ENCODE results near the gene SEMA5A. TPM values are rescaled to one million over a fixed set of nuclear protein-coding genes. Genes with fewer than 3 reads are reported as not detected.

SEMA5A gene
- total and polyA plus RNA-seq, 2 donors (not counting 1 experiment from before 2014, with no cell fraction given), result not detected

- Histone ChIP-seq H3K79me2 (ENCODE audit: control insufficient read depth, insufficient read depth, low read length) (no peaks in the 10 kb centered on the region), H3K36me3 (replicated peaks in 1 of 2; ENCODE audit: control extremely low read depth in 1 of 2, control insufficient read depth in 1 of 2, extremely low read depth in 1 of 2, insufficient read depth in 2 of 2, low read length in 1 of 2) (no peaks in the 10 kb centered on the region), H3K4me2 (replicated peaks; ENCODE audit: low read depth, low read length, poor library complexity, severe bottlenecking) (peak overlapping the region; percentile 50), H3K27me3 (replicated peaks in 1 of 4; ENCODE audit: control extremely low read depth in 1 of 4, control insufficient read depth in 3 of 4, insufficient read depth in 4 of 4, low read length in 3 of 4) (peaks cover 0 to 32% (median 16%) of the 10 kb centered on the region in 4 experiments), H2AFZ (ENCODE audit: insufficient read depth, low read depth, low read length, poor library complexity, severe bottlenecking) (no peak overlapping the region), H3K4me3 (ENCODE audit: control extremely low read depth in 1 of 5, extremely low read depth in 1 of 5, insufficient read depth in 1 of 5, low read depth in 2 of 5, low read length in 4 of 5) (no peak overlapping the region), H3K9ac (ENCODE audit: low read length) (no peak overlapping the region), H3K9me3 (ENCODE audit: control extremely low read depth in 1 of 3, control insufficient read depth in 2 of 3, insufficient read depth in 1 of 3, low read length in 2 of 3) (peaks cover 0 to 18% (median 0%) of the 10 kb centered on the region in 3 donors), H3K4me1 (ENCODE audit: control insufficient read depth in 2 of 2, insufficient read depth in 2 of 2, low read length in 2 of 2) (peaks cover 11 to 17% of the 10 kb centered on the region in 2 donors), H3K27ac (ENCODE audit: low read length in 2 of 2) (no peak overlapping the region), H4K20me1 (ENCODE audit: control insufficient read depth, insufficient read depth, low read length, poor library complexity, severe bottlenecking) (no peaks in the 10 kb centered on the region)
- peak; percentile 7 for DNase-seq
- CTCF ChIA-PET, result interaction anchor here (1.1 kb wide), 1 partner anchor 1616 kb away, joined by 3 read pairs; no protein-coding TSS in a partner anchor
- Mint-ChIP-seq H3K27me3 (peaks cover 20% of the 10 kb centered on the region), H3K4me3 (peak overlapping the region; percentile 15), H3K27ac (no peak overlapping the region), H3K9me3 (ENCODE audit: insufficient read depth) (no peaks in the 10 kb centered on the region), H3K4me1 (peaks cover 10% of the 10 kb centered on the region)
- 7% methylated on average over 45 of the region's 45 CpGs for WGBS (ENCODE audit: insufficient coverage)
- TF ChIP-seq EZH2 (IDR thresholded peaks at IDR 0.05; ENCODE audit: borderline replicate concordance, insufficient read depth, low read depth, low read length, poor library complexity, severe bottlenecking), result no peak
- TF ChIP-seq CTCF (IDR thresholded peaks at IDR 0.05), result peak; percentile 43
- ATAC-seq (ENCODE audit: low read depth), result no peak
- POLR2A ChIA-PET, result no interaction called here
- intact Hi-C loops (cut with micrococcal nuclease), result no loop called here
Observed at GRCh38 chr5:9544502-9545135, 1.3 kb downstream of the SEMA5A start.

GRCh38 chr5:9544056-9544455 is 1.8 kb downstream of the SEMA5A start:
- H3K79me2 ChIP-seq (ENCODE audit: control insufficient read depth, insufficient read depth, low read length), result no peaks in the 10 kb centered on the region
- H3K4me3 ChIP-seq (ENCODE audit: control extremely low read depth in 1 of 5, extremely low read depth in 1 of 5, insufficient read depth in 1 of 5, low read depth in 2 of 5, low read length in 4 of 5), result no peak overlapping the region
- intact Hi-C loops (cut with micrococcal nuclease), result no loop called here
- H3K36me3 ChIP-seq (replicated peaks in 1 of 2; ENCODE audit: control extremely low read depth in 1 of 2, control insufficient read depth in 1 of 2, extremely low read depth in 1 of 2, insufficient read depth in 2 of 2, low read length in 1 of 2), result no peaks in the 10 kb centered on the region
- no peak overlapping the region for H3K9ac ChIP-seq (ENCODE audit: low read length)
- CTCF ChIA-PET, result interaction anchor here (1.1 kb wide), 2 partner anchors 13 to 1616 kb away, joined by 3 read pairs; no protein-coding TSS in a partner anchor
- H3K4me1 ChIP-seq (ENCODE audit: control insufficient read depth in 2 of 2, insufficient read depth in 2 of 2, low read length in 2 of 2), result peaks cover 11 to 17% of the 10 kb centered on the region in 2 donors
- no peak overlapping the region for H3K27ac ChIP-seq (ENCODE audit: low read length in 2 of 2)
- peaks cover 0 to 32% (median 16%) of the 10 kb centered on the region in 4 experiments for H3K27me3 ChIP-seq (replicated peaks in 1 of 4; ENCODE audit: control extremely low read depth in 1 of 4, control insufficient read depth in 3 of 4, insufficient read depth in 4 of 4, low read length in 3 of 4)
- H2AFZ ChIP-seq (ENCODE audit: insufficient read depth, low read depth, low read length, poor library complexity, severe bottlenecking), result no peak overlapping the region
- ATAC-seq (ENCODE audit: low read depth) (no peak), DNase-seq (no peak)
- WGBS (ENCODE audit: insufficient coverage), result 53% methylated on average over 6 of the region's 6 CpGs
- H3K9me3 ChIP-seq (ENCODE audit: control extremely low read depth in 1 of 3, control insufficient read depth in 2 of 3, insufficient read depth in 1 of 3, low read length in 2 of 3), result peaks cover 0 to 18% (median 0%) of the 10 kb centered on the region in 3 donors
- Mint-ChIP-seq H3K4me3 (peak overlapping the region; percentile 15), H3K9me3 (ENCODE audit: insufficient read depth) (no peaks in the 10 kb centered on the region), H3K27me3 (peaks cover 20% of the 10 kb centered on the region), H3K4me1 (peaks cover 10% of the 10 kb centered on the region), H3K27ac (no peak overlapping the region)
- TF ChIP-seq EZH2 (IDR thresholded peaks at IDR 0.05; ENCODE audit: borderline replicate concordance, insufficient read depth, low read depth, low read length, poor library complexity, severe bottlenecking), result no peak
- no peak for TF ChIP-seq CTCF (IDR thresholded peaks at IDR 0.05)
- H4K20me1 ChIP-seq (ENCODE audit: control insufficient read depth, insufficient read depth, low read length, poor library complexity, severe bottlenecking), result no peaks in the 10 kb centered on the region
- H3K4me2 ChIP-seq (replicated peaks; ENCODE audit: low read depth, low read length, poor library complexity, severe bottlenecking), result no peak overlapping the region
- POLR2A ChIA-PET, result no interaction called here

Data from B cell (primary cell).